Neural progenitor cell (in vitro differentiated cells): ENCODE data around the gene PACSIN2. TPM values are rescaled to one million over a fixed set of nuclear protein-coding genes. Genes with fewer than 3 reads are reported as not detected.

Source experiments
- DNase-seq: peaks from one replicate; pipeline ENCODE4 v3.0.0-alpha.2; 2016; ENCODE audit warnings: low spot score
- H2AFZ ChIP-seq: fragments of 200-600 bp; sonication (generic); replicated peaks from 2 replicates; pipeline ENCODE4 v1.6.1; 2016; ENCODE audit warnings: antibody characterized with exemption
- H3F3A ChIP-seq: fragments of 200-600 bp; sonication (generic); 2 replicates; pipeline ENCODE4 v1.6.1; 2016; ENCODE audit warnings: antibody characterized with exemption, low read depth
- H3K27ac ChIP-seq: fragments of 200-600 bp; sonication (generic); 2 replicates; pipeline ENCODE4 v1.5.1; 2016; ENCODE audit warnings: mild to moderate bottlenecking
- H3K27me3 ChIP-seq: fragments of 200-600 bp; sonication (generic); 2 replicates; pipeline ENCODE4 v1.6.1; 2016; ENCODE audit warnings: mild to moderate bottlenecking, moderate library complexity
- H3K36me3 ChIP-seq: fragments of 200-600 bp; sonication (generic); 2 replicates; pipeline ENCODE4 v1.5.1; 2016
- H3K4me1 ChIP-seq: fragments of 200-600 bp; sonication (generic); 2 replicates; pipeline ENCODE4 v1.6.1; 2016; ENCODE audit warnings: mixed run types
- H3K4me2 ChIP-seq: fragments of 200-600 bp; sonication (generic); 2 replicates; pipeline ENCODE4 v1.6.1; 2016
- H3K4me3 ChIP-seq: fragments of 200-600 bp; sonication (generic); 2 replicates; pipeline ENCODE4 v1.5.1; 2016
- H3K79me2 ChIP-seq: fragments of 200-600 bp; sonication (generic); 2 replicates; pipeline ENCODE4 v1.6.1; 2016; ENCODE audit warnings: low read depth
- H3K9ac ChIP-seq: fragments of 200-600 bp; sonication (generic); 2 replicates; pipeline ENCODE4 v1.6.1; 2016
- H3K9me3 ChIP-seq: fragments of 200-600 bp; sonication (generic); 2 replicates; pipeline ENCODE4 v1.5.1; 2016; ENCODE audit warnings: low read depth
- H4K20me1 ChIP-seq: fragments of 200-600 bp; sonication (generic); 2 replicates; pipeline ENCODE4 v1.6.1; 2016; ENCODE audit warnings: low read depth
- H3K27ac Mint-ChIP-seq: 3 replicates; pipeline ENCODE4 v1.8.0; 2021; ENCODE audit warnings: mixed read lengths
- H3K27me3 Mint-ChIP-seq: 2 replicates; pipeline ENCODE4 v1.8.0; 2022; ENCODE audit warnings: low read depth, mild to moderate bottlenecking, inconsistent platforms, moderate library complexity, mixed read lengths; ENCODE audit not compliant: insufficient read depth
- H3K36me3 Mint-ChIP-seq: 3 replicates; pipeline ENCODE4 v1.8.0; 2021; ENCODE audit warnings: mixed read lengths
- H3K4me1 Mint-ChIP-seq: 3 replicates; pipeline ENCODE4 v1.8.0; 2021; ENCODE audit warnings: mixed read lengths
- H3K4me3 Mint-ChIP-seq: 3 replicates; pipeline ENCODE4 v1.8.0; 2021; ENCODE audit warnings: mild to moderate bottlenecking, moderate library complexity, mixed read lengths
- H3K9me3 Mint-ChIP-seq: 3 replicates; pipeline ENCODE4 v1.8.0; 2020; ENCODE audit warnings: mixed read lengths
- CTCF ChIP-seq: fragments of 200-600 bp; sonication (generic); IDR thresholded peaks from 2 replicates; pipeline ENCODE4 v1.5.1; 2017; ENCODE audit warnings: antibody characterized with exemption, mild to moderate bottlenecking
- EZH2 ChIP-seq: fragments of 200-600 bp; sonication (generic); IDR thresholded peaks from 2 replicates; pipeline ENCODE4 v1.6.1; 2017; ENCODE audit warnings: antibody characterized with exemption, mild to moderate bottlenecking, moderate library complexity
- EZH2phosphoT487 ChIP-seq: fragments of 200-600 bp; sonication (generic); IDR thresholded peaks from 2 replicates; pipeline ENCODE4 v1.6.1; 2017; ENCODE audit warnings: antibody characterized with exemption
- total RNA-seq: library from RNA; depleted of rRNA; stranded (reverse); fragments of >200 nt; gene quantifications from 2 replicates; pipeline ENCODE4 v1.2.3, GENCODE V29; 2015; ENCODE audit warnings: low replicate concordance

PACSIN2 gene
- total RNA-seq, 1 donor from 2014 or later: 38.1 TPM

DNA sequence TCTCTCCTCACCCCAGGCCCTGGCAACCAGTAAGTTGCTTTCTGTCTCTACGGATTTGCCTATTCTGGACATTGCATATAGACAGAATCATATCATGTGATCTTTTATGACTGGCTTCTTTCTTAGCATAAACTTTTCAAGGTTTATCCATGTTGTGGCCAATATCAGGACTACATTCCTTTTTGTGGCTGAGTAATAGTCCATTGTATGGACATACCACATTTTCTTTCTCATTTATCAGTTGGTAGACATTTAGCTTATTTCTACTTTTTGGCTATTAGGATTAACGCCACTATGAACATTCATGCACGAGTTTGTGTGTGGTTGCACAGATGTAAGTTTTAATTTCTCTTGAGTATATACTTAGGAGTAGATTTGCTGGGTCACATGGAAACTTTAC lies 193.6 kb downstream of the PACSIN2 start:
- Histone ChIP-seq H4K20me1 (no peaks in the 10 kb centered on the region), H3K9me3 (no peaks in the 10 kb centered on the region), H2AFZ (no peak overlapping the region), H3K27ac (no peak overlapping the region), H3K27me3 (no peaks in the 10 kb centered on the region), H3F3A (no peaks in the 10 kb centered on the region), H3K9ac (no peak overlapping the region), H3K79me2 (no peaks in the 10 kb centered on the region), H3K4me3 (no peak overlapping the region), H3K4me2 (no peak overlapping the region), H3K4me1 (no peaks in the 10 kb centered on the region), H3K36me3 (no peaks in the 10 kb centered on the region)
- H3K27ac Mint-ChIP-seq: no peak overlapping the region
- H3K4me3 Mint-ChIP-seq: no peak overlapping the region
- H3K36me3 Mint-ChIP-seq: peaks cover 27% of the 10 kb centered on the region
- no peaks in the 10 kb centered on the region for H3K27me3 Mint-ChIP-seq
- TF ChIP-seq EZH2phosphoT487 (no peak), CTCF (no peak), EZH2 (no peak)
- peaks cover 3% of the 10 kb centered on the region for H3K9me3 Mint-ChIP-seq
- H3K4me1 Mint-ChIP-seq: no peaks in the 10 kb centered on the region
- no peak for DNase-seq

- Mint-ChIP-seq H3K36me3 (peaks cover 28% of the 10 kb centered on the region), H3K4me1 (no peaks in the 10 kb centered on the region), H3K27me3 (no peaks in the 10 kb centered on the region), H3K4me3 (no peak overlapping the region), H3K27ac (no peak overlapping the region), H3K9me3 (peaks cover 3% of the 10 kb centered on the region)
- H3K79me2 ChIP-seq: no peaks in the 10 kb centered on the region
- TF ChIP-seq CTCF (peak; percentile 68), EZH2 (no peak), EZH2phosphoT487 (no peak)
- H3K27me3 ChIP-seq: no peaks in the 10 kb centered on the region
- no peak overlapping the region for H3K9ac ChIP-seq
- DNase-seq: peak; percentile 40
- H4K20me1 ChIP-seq: no peaks in the 10 kb centered on the region
- no peak overlapping the region for H3K4me3 ChIP-seq
- H3K4me1 ChIP-seq: no peaks in the 10 kb centered on the region
- no peak overlapping the region for H3K4me2 ChIP-seq
- H3F3A ChIP-seq: no peaks in the 10 kb centered on the region
- H3K27ac ChIP-seq: no peak overlapping the region
- H3K36me3 ChIP-seq: no peaks in the 10 kb centered on the region
- no peaks in the 10 kb centered on the region for H3K9me3 ChIP-seq
- no peak overlapping the region for H2AFZ ChIP-seq
Observed at GRCh38 chr22:42820045-42820763, 194.7 kb downstream of the PACSIN2 start.

Other genes starting within 250 kb of the PACSIN2 start
- gene ARFGAP3, start 157.9 kb downstream of the PACSIN2 start, total RNA-seq: 41.3 and 53.9 TPM in 2 replicates
- gene TTLL1, start 74.2 kb upstream of the PACSIN2 start, total RNA-seq: 9.4 and 16.0 TPM in 2 replicates
- 1.6 and 2.2 TPM in 2 replicates for gene BIK, start 95.6 kb upstream of the PACSIN2 start, total RNA-seq
- gene MCAT, start 128.2 kb upstream of the PACSIN2 start, total RNA-seq: 10.5 and 25.4 TPM in 2 replicates
- gene TSPO, start 136.4 kb upstream of the PACSIN2 start, total RNA-seq: 1.6 and 9.9 TPM in 2 replicates
- 27.8 and 73.2 TPM in 2 replicates for gene TTLL12, start 172.0 kb upstream of the PACSIN2 start, total RNA-seq